Peyer's patch (tissue), 4 donors: ENCODE results near the gene TTF1.

Experiments
- CTCF ChIP-seq, 6 experiments: fragments of 450-650 bp in 4 of 6; fragments of 200-600 bp in 2 of 6; sonication (generic) in 1 of 6; IDR thresholded peaks; one replicate each; pipeline ENCODE4 v1.5.1; 2017 to 2019; ENCODE audit warnings: antibody characterized with exemption in 6 of 6, mild to moderate bottlenecking in 3 of 6, moderate library complexity in 1 of 6
- POLR2A ChIP-seq, 2 donors: fragments of 450-650 bp; IDR thresholded peaks; one replicate each; pipeline ENCODE4 v1.5.1; 2017; ENCODE audit warnings: antibody characterized with exemption in 2 of 2, mild to moderate bottlenecking in 2 of 2, moderate library complexity in 2 of 2

- TF ChIP-seq POLR2A (IDR thresholded peaks at IDR 0.05), result no peak
- no peak for TF ChIP-seq CTCF (IDR thresholded peaks at IDR 0.05)
These were observed 55.8 kb downstream of the TTF1 start for GRCh38 chr9:132350861-132351315.
